ENCODE measurements around the gene LHX3. TPM values are rescaled to one million over a fixed set of nuclear protein-coding genes. Genes with fewer than 3 reads are reported as not detected.

LHX3 gene
- polyA plus RNA-seq, 2 of the 4 experiments (the other 2 are of a cell fraction), result 0.03 TPM; not detected in 1

- TF ChIP-seq, protein P1, sequence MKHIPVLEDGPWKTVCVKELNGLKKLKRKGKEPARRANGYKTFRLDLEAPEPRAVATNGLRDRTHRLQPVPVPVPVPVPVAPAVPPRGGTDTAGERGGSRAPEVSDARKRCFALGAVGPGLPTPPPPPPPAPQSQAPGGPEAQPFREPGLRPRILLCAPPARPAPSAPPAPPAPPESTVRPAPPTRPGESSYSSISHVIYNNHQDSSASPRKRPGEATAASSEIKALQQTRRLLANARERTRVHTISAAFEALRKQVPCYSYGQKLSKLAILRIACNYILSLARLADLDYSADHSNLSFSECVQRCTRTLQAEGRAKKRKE (CRISPR knock-in tag; IDR thresholded peaks at IDR 0.05; ENCODE audit: low read depth), result no peak
These were observed 31.0 kb upstream of the LHX3 start (continued) for GRCh38 chr9:136235709-136236455.

- Histone ChIP-seq H3K27ac (no peak overlapping the region), H3K4me2 (no peak overlapping the region), H3K4me3 (no peak overlapping the region), H3K9me3 (no peaks in the 10 kb centered on the region), H3K4me1 (no peaks in the 10 kb centered on the region)
- DNase-seq (ENCODE audit: low read depth in 1 of 2, low spot score in 1 of 2) (no peak), FAIRE-seq (no peak), ATAC-seq (no peak)
- WGBS (ENCODE audit: missing lambda C conversion rate), result 94% methylated on average over 13 of the region's 17 CpGs
- ChIA-PET POLR2A (no interaction called here), CTCF (interaction anchor here (1.5 to 2.5 kb wide), 4 partner anchors 8 to 65 kb away, joined by 3 to 20 read pairs (median 6); no protein-coding TSS in a partner anchor)
- TF ChIP-seq REST (IDR thresholded peaks at IDR 0.05), result no peak
- no peak for TF ChIP-seq SREBF2 (IDR thresholded peaks at IDR 0.05)
- no peak for TF ChIP-seq RCOR1 (IDR thresholded peaks at IDR 0.05; ENCODE audit: low read depth, low read length)
- no peak for TF ChIP-seq ZNF302 (CRISPR knock-in tag; IDR thresholded peaks at IDR 0.05)
- TF ChIP-seq, protein P2, sequence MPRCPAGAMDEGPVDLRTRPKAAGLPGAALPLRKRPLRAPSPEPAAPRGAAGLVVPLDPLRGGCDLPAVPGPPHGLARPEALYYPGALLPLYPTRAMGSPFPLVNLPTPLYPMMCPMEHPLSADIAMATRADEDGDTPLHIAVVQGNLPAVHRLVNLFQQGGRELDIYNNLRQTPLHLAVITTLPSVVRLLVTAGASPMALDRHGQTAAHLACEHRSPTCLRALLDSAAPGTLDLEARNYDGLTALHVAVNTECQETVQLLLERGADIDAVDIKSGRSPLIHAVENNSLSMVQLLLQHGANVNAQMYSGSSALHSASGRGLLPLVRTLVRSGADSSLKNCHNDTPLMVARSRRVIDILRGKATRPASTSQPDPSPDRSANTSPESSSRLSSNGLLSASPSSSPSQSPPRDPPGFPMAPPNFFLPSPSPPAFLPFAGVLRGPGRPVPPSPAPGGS (IDR thresholded peaks at IDR 0.05), result no peak
- no peak for TF ChIP-seq GATA3 (IDR thresholded peaks at IDR 0.05; ENCODE audit: borderline replicate concordance)
- no peak for TF ChIP-seq EHMT2 (IDR thresholded peaks at IDR 0.05; ENCODE audit: low read depth)
These were observed 30.2 kb upstream of the LHX3 start for GRCh38 chr9:136235171-136235570.

DNA sequence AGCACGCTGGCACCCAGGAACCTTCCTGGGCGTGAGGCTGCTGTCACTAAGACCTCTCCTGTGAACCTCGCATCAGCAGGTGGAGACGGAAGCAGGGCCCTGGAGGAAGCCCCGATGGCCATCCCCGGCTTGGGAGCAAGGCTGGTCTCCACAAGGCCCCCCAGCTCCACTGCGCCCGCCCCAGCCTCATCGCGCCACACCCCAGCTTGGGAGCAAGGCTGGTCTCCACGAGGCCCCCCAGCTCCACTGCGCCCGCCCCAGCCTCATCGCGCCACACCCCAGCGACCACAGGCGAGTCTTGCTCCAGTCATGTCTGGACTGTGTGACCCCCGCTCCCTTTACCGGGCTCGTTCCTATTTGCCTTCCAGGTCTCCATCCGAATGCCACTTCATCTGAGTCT, 29.7 kb upstream of the LHX3 start:
- ATAC-seq, result no peak; a peak in 1 of 6 replicates
- POLR2A ChIA-PET, result no interaction called here
- no peak for DNase-seq (ENCODE audit: low read depth in 1 of 2, low spot score in 1 of 2)
- H3K4me2 ChIP-seq, result no peak overlapping the region
- H3K9me3 ChIP-seq, result no peaks in the 10 kb centered on the region
- no peak overlapping the region for H3K4me3 ChIP-seq
- WGBS (ENCODE audit: missing lambda C conversion rate), result 95% methylated on average over 18 of the region's 21 CpGs
- CTCF ChIA-PET, result interaction anchor here (0.7 to 2.5 kb wide), 5 partner anchors 9 to 64 kb away, joined by 3 to 20 read pairs (median 3); no protein-coding TSS in a partner anchor
- no peak for FAIRE-seq
- H3K4me1 ChIP-seq, result no peaks in the 10 kb centered on the region
- no peak overlapping the region for H3K27ac ChIP-seq
- TF ChIP-seq BHLHE40 (IDR thresholded peaks at IDR 0.05; ENCODE audit: low read depth, low read length), result no peak
- TF ChIP-seq ZFP36 (IDR thresholded peaks at IDR 0.05; ENCODE audit: borderline replicate concordance, partially characterized antibody), result no peak
- no peak for TF ChIP-seq CHD2 (IDR thresholded peaks at IDR 0.05; ENCODE audit: low read length, partially characterized antibody)
- TF ChIP-seq KDM5A (IDR thresholded peaks at IDR 0.05), result no peak
- no peak for TF ChIP-seq HEYL (CRISPR knock-in tag; IDR thresholded peaks at IDR 0.05)
- no peak for TF ChIP-seq TFCP2L1 (CRISPR knock-in tag; IDR thresholded peaks at IDR 0.05)
- TF ChIP-seq, protein P1 (CRISPR knock-in tag; IDR thresholded peaks at IDR 0.05; ENCODE audit: low read depth), result no peak
- no peak for TF ChIP-seq SMC3 (IDR thresholded peaks at IDR 0.05)
- TF ChIP-seq POLR2AphosphoS2 (conservative IDR thresholded peaks at IDR 0.05; ENCODE audit: low read length), result no peak
- TF ChIP-seq RFX5 (IDR thresholded peaks at IDR 0.05), result no peak
